ENCODE data around the gene CD151.

DNA sequence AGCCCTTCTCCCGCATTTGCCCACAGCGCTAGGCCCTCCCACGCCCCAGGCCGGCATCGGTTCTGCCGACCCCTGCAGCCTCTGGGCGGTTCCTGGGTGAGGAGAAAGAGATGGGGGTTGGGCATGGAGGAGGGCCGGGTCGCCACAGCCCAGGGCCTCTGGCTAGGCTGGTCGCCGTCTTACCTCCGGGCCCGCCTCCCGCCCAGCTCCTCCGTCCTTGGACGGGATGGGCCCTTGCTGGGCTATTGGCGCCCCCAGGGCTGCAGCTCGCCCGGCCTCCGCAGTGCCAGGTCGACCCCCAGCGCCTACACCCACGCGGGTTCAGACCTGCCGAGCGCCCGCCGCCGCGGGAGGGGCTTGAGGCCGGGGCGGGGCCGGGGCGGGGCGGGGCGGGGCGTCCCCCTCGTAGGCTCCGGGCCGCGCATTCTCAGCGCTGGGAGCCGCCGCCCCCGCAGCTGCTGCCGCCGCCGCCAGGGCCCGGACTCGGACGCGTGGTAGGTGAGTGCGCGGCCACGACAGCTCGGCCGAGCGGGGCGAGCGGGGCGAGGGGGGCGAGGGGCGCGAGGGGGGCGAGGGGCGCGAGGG is at the start of gene CD151:
- TF ChIP-seq, protein P1, sequence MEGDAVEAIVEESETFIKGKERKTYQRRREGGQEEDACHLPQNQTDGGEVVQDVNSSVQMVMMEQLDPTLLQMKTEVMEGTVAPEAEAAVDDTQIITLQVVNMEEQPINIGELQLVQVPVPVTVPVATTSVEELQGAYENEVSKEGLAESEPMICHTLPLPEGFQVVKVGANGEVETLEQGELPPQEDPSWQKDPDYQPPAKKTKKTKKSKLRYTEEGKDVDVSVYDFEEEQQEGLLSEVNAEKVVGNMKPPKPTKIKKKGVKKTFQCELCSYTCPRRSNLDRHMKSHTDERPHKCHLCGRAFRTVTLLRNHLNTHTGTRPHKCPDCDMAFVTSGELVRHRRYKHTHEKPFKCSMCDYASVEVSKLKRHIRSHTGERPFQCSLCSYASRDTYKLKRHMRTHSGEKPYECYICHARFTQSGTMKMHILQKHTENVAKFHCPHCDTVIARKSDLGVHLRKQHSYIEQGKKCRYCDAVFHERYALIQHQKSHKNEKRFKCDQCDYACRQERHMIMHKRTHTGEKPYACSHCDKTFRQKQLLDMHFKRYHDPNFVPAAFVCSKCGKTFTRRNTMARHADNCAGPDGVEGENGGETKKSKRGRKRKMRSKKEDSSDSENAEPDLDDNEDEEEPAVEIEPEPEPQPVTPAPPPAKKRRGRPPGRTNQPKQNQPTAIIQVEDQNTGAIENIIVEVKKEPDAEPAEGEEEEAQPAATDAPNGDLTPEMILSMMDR (IDR thresholded peaks at IDR 0.05; ENCODE audit: poor library complexity), result no peak
- TF ChIP-seq EZH2phosphoT487 (IDR thresholded peaks at IDR 0.05; ENCODE audit: low read depth, severe bottlenecking, unreplicated experiment) (no peak), EZH2 (IDR thresholded peaks at IDR 0.05; ENCODE audit: borderline replicate concordance) (no peak)
